Stromal cell of bone marrow (primary cell): Measurements from ENCODE around the gene PIM2.

Experiments
- DNase-seq: peaks from one replicate; pipeline ENCODE4 v3.0.0-alpha.2; 2012; ENCODE audit warnings: low read depth

Gene PIM2

GRCh38 chrX:48935301-48935670 lies 16.5 kb upstream of the PIM2 start:
- DNase-seq = no peak

GRCh38 chrX:48934581-48935300 lies 15.9 kb upstream of the PIM2 start:
- DNase-seq = no peak

- DNase-seq = no peak
Observed at GRCh38 chrX:48933757-48934156, 14.9 kb upstream of the PIM2 start.

GRCh38 chrX:48927736-48928382 lies 9.0 kb upstream of the PIM2 start:
- DNase-seq = no peak

- no peak for DNase-seq
Observed at GRCh38 chrX:48927123-48927522, 8.3 kb upstream of the PIM2 start.

- DNase-seq = no peak
Observed at GRCh38 chrX:48924270-48924669, 5.4 kb upstream of the PIM2 start.

- no peak for DNase-seq
Observed at GRCh38 chrX:48923771-48924170, 4.9 kb upstream of the PIM2 start.

GRCh38 chrX:48920718-48921104 lies 1.9 kb upstream of the PIM2 start:
- DNase-seq = no peak

GRCh38 chrX:48919947-48920717 lies 1.3 kb upstream of the PIM2 start:
- DNase-seq = no peak

- DNase-seq = no peak
Observed at GRCh38 chrX:48919360-48919841, 577 bp upstream of the PIM2 start.

- DNase-seq = no peak
Observed at GRCh38 chrX:48918301-48918642, 552 bp downstream of the PIM2 start.

GRCh38 chrX:48917139-48918001 lies 1.5 kb downstream of the PIM2 start:
- DNase-seq = peak; percentile 68

- DNase-seq = no peak
Observed at GRCh38 chrX:48914593-48915493, 4.0 kb downstream of the PIM2 start.

GRCh38 chrX:48913605-48914366 lies 5.0 kb downstream of the PIM2 start:
- DNase-seq = no peak

- no peak for DNase-seq
Observed at GRCh38 chrX:48911412-48912182, 7.2 kb downstream of the PIM2 start, which contains the start of gene SLC35A2. SLC35A2 (minus strand) TSS chrX:48911646; CDS start chrX:48911636, 10 bp downstream.

GRCh38 chrX:48910926-48911411 lies 7.9 kb downstream of the PIM2 start:
- no peak for DNase-seq

- DNase-seq = no peak
Observed at GRCh38 chrX:48909703-48910294, 9.0 kb downstream of the PIM2 start.

- DNase-seq = no peak
Observed at GRCh38 chrX:48908600-48908999, 10.2 kb downstream of the PIM2 start.
